NCI-H1694 treated with DMSO at 0.1 percent for 48 hours (cell line): ENCODE measurements around the gene MVD.

Experiments used
- DNase-seq: peaks from one replicate; lab custom pipeline; 2025; lab: John Stamatoyannopoulos, UW

Gene MVD, protein sequence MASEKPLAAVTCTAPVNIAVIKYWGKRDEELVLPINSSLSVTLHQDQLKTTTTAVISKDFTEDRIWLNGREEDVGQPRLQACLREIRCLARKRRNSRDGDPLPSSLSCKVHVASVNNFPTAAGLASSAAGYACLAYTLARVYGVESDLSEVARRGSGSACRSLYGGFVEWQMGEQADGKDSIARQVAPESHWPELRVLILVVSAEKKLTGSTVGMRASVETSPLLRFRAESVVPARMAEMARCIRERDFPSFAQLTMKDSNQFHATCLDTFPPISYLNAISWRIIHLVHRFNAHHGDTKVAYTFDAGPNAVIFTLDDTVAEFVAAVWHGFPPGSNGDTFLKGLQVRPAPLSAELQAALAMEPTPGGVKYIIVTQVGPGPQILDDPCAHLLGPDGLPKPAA

DNA sequence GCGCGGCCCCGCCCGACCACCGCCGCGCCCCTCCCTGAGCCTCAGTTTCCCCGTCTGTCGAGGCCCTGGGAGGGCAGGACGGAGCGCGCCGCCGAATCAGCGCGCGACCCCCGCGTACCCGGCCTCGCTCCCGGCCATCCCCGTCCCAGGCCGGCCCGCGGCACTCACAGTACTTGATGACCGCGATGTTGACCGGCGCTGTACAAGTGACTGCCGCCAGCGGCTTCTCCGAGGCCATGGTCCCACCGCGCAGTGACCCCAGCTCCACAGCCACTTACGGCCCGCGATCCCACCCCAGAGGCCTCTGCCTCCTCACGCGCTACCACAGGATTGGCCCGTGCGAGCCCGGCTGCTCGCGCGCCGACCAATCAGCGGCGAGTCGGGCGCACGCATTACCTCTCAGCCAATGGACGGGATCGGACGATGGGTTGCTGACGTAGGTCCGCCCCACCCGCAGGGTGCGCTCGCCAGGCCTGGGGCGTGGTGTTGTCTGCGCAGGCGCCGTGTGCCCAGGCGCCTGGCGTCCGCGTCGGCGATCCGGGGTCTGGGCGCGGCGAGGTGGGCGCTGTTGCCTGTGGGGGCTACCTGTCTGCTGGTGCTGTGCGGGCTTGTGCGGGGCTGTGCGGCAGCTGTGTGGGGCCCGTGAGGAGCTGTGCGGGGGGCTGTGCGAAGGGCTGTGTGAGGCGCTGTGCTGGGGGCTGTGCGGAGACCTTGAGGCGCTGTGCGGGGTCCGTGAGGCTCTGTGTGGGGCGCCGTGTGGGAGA, at the start of gene MVD:
TSS of gene MVD (minus strand) at position 249 of the 764 bp plus-strand sequence. CDS start at position 238, 11 bp downstream.
- DNase-seq = peak; percentile 90

GRCh38 chr16:88712362-88712979, 49.6 kb upstream of the MVD start:
- no peak for DNase-seq

DNA sequence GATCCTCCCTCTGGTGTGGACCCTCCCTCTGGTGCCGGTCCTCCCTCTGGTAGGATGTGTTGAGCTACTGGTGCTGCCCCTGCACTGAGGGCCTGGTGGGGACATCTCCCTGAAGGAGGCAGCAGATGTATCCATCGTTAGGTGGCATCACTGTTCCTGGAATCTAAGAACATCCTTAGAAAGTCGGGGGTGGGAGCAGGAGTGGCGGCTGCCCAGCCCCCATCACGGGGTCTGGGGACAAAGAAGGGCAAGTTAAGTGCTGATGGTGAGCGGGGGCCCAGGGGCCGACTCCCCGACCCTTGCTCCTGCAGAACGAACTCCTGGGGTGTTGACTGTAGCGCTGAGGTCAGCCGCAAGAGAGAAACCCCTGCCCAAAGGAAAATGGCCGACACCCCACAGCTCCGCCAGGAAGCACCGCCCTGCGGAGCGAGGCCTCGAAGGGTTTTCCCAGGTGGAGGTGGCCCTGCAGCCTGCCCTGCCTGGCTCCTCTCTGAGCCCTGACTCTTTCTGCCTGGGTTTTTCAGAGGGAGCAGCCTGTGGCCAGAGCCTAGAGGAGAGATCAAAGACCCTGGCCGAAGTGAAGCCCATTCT, 49.0 kb upstream of the MVD start:
- DNase-seq = no peak

DNA sequence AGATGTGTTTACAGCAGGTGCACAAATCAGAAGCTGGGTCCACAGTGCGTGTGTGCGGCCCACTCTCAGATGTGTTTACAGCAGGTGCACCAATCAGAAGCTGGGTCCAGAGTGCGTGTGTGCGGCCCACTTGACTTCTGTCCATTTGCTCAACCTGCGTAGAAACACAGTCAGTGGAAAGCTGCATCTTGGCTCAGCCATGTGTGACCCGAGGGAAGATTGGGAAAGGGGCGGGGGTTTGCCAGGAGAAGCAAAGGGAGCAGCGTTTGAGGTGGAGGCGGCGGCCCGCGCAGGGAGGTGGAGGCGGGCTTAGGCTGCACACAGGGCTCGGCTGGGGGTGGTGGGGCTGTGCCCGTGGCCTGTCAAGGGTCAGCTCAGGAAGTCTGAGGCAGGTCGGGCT, 47.7 kb upstream of the MVD start:
- no peak for DNase-seq

GRCh38 chr16:88706965-88707826, 44.3 kb upstream of the MVD start:
- no peak for DNase-seq

DNA sequence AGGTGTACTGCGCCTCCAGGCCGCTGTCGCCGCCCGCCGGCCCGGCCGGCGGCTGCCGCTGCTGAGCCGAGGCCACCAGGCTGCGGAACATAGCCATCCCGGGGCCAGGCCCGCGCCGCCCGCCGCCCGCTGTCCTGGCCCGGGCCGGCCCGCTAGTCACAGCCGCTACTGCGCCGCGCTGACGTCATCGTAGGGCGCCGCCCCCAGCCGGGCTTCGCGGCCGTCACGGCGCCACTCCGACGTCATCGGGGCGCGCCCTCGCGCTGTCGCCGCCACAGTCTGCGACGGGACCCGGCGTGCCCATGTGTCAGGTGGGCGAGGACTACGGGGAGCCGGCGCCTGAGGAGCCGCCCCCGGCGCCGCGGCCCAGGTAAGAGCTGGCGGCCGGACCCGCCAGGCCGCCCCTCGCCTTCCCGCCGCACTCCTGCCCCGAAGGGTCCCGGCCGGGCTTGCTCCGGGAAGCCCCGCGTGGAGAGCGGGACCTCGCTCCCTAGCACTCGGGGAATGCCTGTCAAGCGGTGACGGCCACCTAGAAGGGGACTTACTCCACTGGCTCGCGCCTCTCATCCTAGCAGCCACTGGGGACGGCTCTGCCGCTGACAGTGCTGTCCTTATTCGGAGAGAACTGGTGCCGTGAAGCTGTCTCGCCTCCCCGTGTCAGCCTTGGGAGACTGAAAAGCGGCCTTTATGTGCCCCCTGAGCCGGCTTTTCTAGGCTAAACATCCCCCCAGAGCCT, 43.5 kb upstream of the MVD start, which contains the start of the genes CTU2 and RNF166:
TSS of gene CTU2 (plus strand) at position 275 of the 736 bp plus-strand sequence. CDS start at position 303, 28 bp downstream.
TSS of gene RNF166 (minus strand) at position 180 of the 736 bp plus-strand sequence. CDS start at position 97, 83 bp downstream.
- peak; percentile 50 for DNase-seq

DNA sequence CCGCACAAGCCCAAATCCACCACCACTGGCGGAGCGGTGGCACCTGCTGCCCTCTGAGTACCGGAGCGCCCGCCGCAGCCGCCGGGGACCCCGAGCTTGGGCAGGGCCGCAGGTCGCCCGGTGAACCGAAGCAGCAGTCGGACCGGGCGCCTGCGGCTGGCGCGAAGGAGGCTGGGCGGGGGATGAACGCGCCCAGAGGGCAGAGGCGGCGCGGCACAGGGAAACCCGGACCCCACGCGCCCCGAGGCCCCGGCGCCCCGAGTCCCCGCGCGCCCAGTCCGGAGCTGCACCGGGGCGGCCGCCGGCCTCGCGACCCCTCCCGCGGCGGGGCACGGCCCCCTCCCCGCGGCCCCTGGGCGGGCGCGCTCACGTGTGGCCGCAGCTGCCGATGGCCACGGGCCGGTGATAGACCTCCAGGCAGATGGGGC, 42.9 kb upstream of the MVD start:
- no peak for DNase-seq

- no peak for DNase-seq
These were observed 42.3 kb upstream of the MVD start for GRCh38 chr16:88705076-88705684.

GRCh38 chr16:88703486-88704309, 40.8 kb upstream of the MVD start:
- DNase-seq = no peak

- no peak for DNase-seq
These were observed 39.7 kb upstream of the MVD start for GRCh38 chr16:88702371-88703210.

GRCh38 chr16:88701581-88702370, 38.9 kb upstream of the MVD start:
- no peak for DNase-seq

- DNase-seq = no peak
These were observed 38.0 kb upstream of the MVD start for GRCh38 chr16:88700636-88701482.

- DNase-seq = no peak
These were observed 37.4 kb upstream of the MVD start for GRCh38 chr16:88700322-88700635.

DNA sequence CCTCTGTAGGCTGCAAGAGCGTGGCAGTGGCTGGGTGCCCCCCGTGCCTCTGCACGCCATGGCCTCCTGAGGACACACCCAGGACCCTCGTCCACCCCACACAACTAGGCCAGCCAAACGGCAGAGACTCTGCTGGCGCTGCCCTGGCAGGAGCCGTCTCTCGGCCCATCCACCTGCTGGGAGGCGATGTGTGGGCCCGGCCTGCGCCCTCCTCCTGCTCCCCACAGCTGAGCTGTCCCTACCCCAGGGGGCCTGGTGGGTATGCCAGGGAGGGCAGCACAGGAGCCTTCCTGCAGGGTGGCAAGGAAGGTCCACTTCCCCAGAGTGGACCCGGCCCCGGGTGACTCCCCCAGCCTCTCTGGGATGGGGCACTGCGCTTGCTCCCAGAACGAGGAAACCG, 36.3 kb upstream of the MVD start:
- DNase-seq = no peak

DNA sequence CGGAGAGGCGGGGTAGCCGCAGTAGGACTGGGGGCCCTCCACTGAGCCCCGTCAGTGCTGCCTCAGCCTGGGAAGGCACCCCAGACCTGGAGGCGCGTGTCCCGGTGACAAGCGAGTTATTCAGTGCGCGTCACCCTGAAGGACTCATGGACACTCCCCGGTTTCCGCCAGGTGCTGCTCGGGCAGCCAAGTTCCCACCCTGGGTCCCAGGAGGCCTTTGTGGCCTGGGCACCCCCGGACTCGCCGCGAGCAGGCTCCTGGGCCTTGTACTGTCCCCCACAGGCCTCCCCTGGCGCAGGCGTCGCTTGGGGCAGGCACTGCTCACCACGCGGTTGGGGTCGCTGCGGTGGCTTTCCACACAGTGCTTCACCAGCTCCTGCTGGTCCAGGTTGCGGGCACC, 35.8 kb upstream of the MVD start:
- no peak for DNase-seq

- DNase-seq = no peak
These were observed 35.1 kb upstream of the MVD start for GRCh38 chr16:88697831-88698615.
